HepG2 (cell line): ENCODE data around the gene HS3ST3B1. TPM values are rescaled to one million over a fixed set of nuclear protein-coding genes. Genes with fewer than 3 reads are reported as not detected.

Experiments
- SNRNP70 ChIP-seq: fragments of 200-400 bp; formaldehyde crosslinking; IDR thresholded peaks from 2 replicates; pipeline ENCODE4 v1.6.1; 2017; ENCODE audit warnings: mild to moderate bottlenecking, low read depth, low read length, moderate library complexity
- TOE1 ChIP-seq: sonication (generic); formaldehyde crosslinking; IDR thresholded peaks from 2 replicates; pipeline ENCODE4 v1.4.0; 2020; ENCODE audit warnings: mild to moderate bottlenecking, missing genetic modification reagents
- ZC3H13 ChIP-seq: sonication (generic); formaldehyde crosslinking; IDR thresholded peaks from 2 replicates; pipeline ENCODE4 v1.8.1; 2023; ENCODE audit warnings: mild to moderate bottlenecking, missing genetic modification reagents, moderate library complexity
- ZNF337 ChIP-seq: sonication (generic); formaldehyde crosslinking; IDR thresholded peaks from 2 replicates; pipeline ENCODE4 v1.5.1; 2020; ENCODE audit warnings: missing genetic modification reagents, low read depth, mild to moderate bottlenecking, borderline replicate concordance
- ZNF383 ChIP-seq: sonication (generic); formaldehyde crosslinking; IDR thresholded peaks from 2 replicates; pipeline ENCODE4 v1.4.0; 2020; ENCODE audit warnings: missing genetic modification reagents, mild to moderate bottlenecking, borderline replicate concordance
- ZNF605 ChIP-seq: sonication (generic); formaldehyde crosslinking; IDR thresholded peaks from 2 replicates; pipeline ENCODE4 v1.8.0; 2022; ENCODE audit warnings: mild to moderate bottlenecking, missing genetic modification reagents
- ZNF720 ChIP-seq: sonication (generic); formaldehyde crosslinking; IDR thresholded peaks from 2 replicates; pipeline ENCODE4 v1.4.0; 2020; ENCODE audit warnings: missing genetic modification reagents
- ZNF782 ChIP-seq: sonication (generic); formaldehyde crosslinking; IDR thresholded peaks from 2 replicates; pipeline ENCODE4 v1.4.0; 2020; ENCODE audit warnings: missing genetic modification reagents, mild to moderate bottlenecking, borderline replicate concordance
- polyA plus RNA-seq, 8 experiments: library from polyadenylated mRNA; depleted of rRNA in 3 of 8; stranded (reverse) in 7 of 8; unstranded in 1 of 8; fragments of >200 nt; fragmentation: Illumina TruSeq in 4 of 8; extraction: Trizol in 4 of 8; gene quantifications; 2 replicates each; pipeline versions ENCODE4 v1.2.1 to v1.2.3, GENCODE V29; 2011 to 2016; ENCODE audit warnings: low read depth in 4 of 8, missing spikeins in 1 of 8, mixed read lengths in 1 of 8; ENCODE audit not compliant: insufficient read depth in 1 of 8
- total RNA-seq, 5 experiments: library from RNA; depleted of rRNA; stranded (reverse); fragments of >200 nt; fragmentation: Illumina TruSeq; extraction: Trizol; gene quantifications; 2 replicates each; pipeline ENCODE4 v1.2.3, GENCODE V29; 2016; ENCODE audit warnings: low read depth in 1 of 5
- TF ChIP-seq, protein P1 (sequence below): sonication (generic); formaldehyde crosslinking; IDR thresholded peaks from 2 replicates; pipeline ENCODE4 v1.5.1; 2020; ENCODE audit warnings: mild to moderate bottlenecking, missing genetic modification reagents, borderline replicate concordance
- TF ChIP-seq, protein P2 (sequence below): sonication (generic); formaldehyde crosslinking; IDR thresholded peaks from 2 replicates; pipeline ENCODE4 v1.4.0; 2020; ENCODE audit warnings: missing genetic modification reagents
- TF ChIP-seq, protein P3 (sequence below): sonication (generic); formaldehyde crosslinking; IDR thresholded peaks from 2 replicates; pipeline ENCODE4 v1.9.0; 2021; ENCODE audit warnings: missing genetic modification reagents, borderline replicate concordance
- TF ChIP-seq, protein P4 (sequence below): sonication (generic); formaldehyde crosslinking; IDR thresholded peaks from 2 replicates; pipeline ENCODE4 v1.4.0; 2020; ENCODE audit warnings: mild to moderate bottlenecking, low read depth, missing genetic modification reagents
- TF ChIP-seq, protein P5 (sequence below): sonication (generic); formaldehyde crosslinking; IDR thresholded peaks from 2 replicates; pipeline ENCODE4 v1.5.0; 2020; ENCODE audit warnings: missing genetic modification reagents
- TF ChIP-seq, protein P6 (sequence below): sonication (generic); formaldehyde crosslinking; IDR thresholded peaks from 2 replicates; pipeline ENCODE4 v1.5.1; 2020; ENCODE audit warnings: missing genetic modification reagents, mild to moderate bottlenecking, borderline replicate concordance

HS3ST3B1 gene
- total and polyA plus RNA-seq, 2 of the 13 experiments (the other 11 are each of a cell fraction or from before 2014, with no cell fraction given) = 15.7 to 39.5 TPM

DNA sequence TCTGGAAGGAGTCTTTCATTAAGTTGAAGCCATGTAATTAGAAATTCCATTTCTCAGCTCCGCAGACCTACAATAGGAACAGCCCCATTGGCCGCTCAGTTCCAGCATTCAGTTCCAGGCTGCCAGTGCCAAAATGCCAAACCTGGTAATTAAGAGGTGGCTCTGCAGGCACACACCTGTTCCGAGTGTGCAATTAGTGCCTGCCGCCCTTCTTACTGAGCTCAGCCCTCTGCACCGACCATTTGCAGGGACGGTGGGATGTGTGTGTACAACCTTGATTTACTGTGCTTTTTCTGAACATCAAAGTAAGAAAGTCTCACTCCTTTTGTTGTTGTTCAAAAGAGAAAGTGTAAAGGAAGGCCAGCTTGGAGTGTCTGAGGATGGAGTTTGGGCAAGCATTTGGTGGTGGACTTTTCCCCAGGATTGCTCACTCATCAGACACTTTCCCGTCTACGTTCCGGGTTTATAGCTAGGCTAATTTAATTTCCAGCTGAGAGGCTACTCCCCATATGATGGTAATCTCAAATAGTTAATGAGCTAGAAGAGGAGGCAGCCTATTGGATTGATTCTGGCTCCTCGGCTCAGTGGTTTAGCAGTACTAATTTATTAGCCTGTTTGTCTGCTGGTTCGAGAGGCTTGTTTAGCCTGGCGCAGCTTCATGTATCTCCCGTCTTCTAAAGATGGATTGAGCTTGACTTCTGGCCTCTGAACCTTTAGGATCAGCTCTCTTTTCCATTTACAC lies 20.0 kb downstream of the HS3ST3B1 start (continued):
- TF ChIP-seq, protein P1, sequence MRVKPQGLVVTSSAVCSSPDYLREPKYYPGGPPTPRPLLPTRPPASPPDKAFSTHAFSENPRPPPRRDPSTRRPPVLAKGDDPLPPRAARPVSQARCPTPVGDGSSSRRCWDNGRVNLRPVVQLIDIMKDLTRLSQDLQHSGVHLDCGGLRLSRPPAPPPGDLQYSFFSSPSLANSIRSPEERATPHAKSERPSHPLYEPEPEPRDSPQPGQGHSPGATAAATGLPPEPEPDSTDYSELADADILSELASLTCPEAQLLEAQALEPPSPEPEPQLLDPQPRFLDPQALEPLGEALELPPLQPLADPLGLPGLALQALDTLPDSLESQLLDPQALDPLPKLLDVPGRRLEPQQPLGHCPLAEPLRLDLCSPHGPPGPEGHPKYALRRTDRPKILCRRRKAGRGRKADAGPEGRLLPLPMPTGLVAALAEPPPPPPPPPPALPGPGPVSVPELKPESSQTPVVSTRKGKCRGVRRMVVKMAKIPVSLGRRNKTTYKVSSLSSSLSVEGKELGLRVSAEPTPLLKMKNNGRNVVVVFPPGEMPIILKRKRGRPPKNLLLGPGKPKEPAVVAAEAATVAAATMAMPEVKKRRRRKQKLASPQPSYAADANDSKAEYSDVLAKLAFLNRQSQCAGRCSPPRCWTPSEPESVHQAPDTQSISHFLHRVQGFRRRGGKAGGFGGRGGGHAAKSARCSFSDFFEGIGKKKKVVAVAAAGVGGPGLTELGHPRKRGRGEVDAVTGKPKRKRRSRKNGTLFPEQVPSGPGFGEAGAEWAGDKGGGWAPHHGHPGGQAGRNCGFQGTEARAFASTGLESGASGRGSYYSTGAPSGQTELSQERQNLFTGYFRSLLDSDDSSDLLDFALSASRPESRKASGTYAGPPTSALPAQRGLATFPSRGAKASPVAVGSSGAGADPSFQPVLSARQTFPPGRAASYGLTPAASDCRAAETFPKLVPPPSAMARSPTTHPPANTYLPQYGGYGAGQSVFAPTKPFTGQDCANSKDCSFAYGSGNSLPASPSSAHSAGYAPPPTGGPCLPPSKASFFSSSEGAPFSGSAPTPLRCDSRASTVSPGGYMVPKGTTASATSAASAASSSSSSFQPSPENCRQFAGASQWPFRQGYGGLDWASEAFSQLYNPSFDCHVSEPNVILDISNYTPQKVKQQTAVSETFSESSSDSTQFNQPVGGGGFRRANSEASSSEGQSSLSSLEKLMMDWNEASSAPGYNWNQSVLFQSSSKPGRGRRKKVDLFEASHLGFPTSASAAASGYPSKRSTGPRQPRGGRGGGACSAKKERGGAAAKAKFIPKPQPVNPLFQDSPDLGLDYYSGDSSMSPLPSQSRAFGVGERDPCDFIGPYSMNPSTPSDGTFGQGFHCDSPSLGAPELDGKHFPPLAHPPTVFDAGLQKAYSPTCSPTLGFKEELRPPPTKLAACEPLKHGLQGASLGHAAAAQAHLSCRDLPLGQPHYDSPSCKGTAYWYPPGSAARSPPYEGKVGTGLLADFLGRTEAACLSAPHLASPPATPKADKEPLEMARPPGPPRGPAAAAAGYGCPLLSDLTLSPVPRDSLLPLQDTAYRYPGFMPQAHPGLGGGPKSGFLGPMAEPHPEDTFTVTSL (CRISPR knock-in tag) = peak; percentile 28; the same call in 1 of the 2 replicates
- TF ChIP-seq ZNF720 (CRISPR knock-in tag) = no peak
- TF ChIP-seq, protein P2, sequence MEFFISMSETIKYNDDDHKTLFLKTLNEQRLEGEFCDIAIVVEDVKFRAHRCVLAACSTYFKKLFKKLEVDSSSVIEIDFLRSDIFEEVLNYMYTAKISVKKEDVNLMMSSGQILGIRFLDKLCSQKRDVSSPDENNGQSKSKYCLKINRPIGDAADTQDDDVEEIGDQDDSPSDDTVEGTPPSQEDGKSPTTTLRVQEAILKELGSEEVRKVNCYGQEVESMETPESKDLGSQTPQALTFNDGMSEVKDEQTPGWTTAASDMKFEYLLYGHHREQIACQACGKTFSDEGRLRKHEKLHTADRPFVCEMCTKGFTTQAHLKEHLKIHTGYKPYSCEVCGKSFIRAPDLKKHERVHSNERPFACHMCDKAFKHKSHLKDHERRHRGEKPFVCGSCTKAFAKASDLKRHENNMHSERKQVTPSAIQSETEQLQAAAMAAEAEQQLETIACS = no peak
- TF ChIP-seq, protein P3, sequence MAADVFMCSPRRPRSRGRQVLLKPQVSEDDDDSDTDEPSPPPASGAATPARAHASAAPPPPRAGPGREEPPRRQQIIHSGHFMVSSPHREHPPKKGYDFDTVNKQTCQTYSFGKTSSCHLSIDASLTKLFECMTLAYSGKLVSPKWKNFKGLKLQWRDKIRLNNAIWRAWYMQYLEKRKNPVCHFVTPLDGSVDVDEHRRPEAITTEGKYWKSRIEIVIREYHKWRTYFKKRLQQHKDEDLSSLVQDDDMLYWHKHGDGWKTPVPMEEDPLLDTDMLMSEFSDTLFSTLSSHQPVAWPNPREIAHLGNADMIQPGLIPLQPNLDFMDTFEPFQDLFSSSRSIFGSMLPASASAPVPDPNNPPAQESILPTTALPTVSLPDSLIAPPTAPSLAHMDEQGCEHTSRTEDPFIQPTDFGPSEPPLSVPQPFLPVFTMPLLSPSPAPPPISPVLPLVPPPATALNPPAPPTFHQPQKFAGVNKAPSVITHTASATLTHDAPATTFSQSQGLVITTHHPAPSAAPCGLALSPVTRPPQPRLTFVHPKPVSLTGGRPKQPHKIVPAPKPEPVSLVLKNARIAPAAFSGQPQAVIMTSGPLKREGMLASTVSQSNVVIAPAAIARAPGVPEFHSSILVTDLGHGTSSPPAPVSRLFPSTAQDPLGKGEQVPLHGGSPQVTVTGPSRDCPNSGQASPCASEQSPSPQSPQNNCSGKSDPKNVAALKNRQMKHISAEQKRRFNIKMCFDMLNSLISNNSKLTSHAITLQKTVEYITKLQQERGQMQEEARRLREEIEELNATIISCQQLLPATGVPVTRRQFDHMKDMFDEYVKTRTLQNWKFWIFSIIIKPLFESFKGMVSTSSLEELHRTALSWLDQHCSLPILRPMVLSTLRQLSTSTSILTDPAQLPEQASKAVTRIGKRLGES (CRISPR knock-in tag) = no peak
- TF ChIP-seq ZC3H13 (CRISPR knock-in tag) = no peak
- TF ChIP-seq, protein P4, sequence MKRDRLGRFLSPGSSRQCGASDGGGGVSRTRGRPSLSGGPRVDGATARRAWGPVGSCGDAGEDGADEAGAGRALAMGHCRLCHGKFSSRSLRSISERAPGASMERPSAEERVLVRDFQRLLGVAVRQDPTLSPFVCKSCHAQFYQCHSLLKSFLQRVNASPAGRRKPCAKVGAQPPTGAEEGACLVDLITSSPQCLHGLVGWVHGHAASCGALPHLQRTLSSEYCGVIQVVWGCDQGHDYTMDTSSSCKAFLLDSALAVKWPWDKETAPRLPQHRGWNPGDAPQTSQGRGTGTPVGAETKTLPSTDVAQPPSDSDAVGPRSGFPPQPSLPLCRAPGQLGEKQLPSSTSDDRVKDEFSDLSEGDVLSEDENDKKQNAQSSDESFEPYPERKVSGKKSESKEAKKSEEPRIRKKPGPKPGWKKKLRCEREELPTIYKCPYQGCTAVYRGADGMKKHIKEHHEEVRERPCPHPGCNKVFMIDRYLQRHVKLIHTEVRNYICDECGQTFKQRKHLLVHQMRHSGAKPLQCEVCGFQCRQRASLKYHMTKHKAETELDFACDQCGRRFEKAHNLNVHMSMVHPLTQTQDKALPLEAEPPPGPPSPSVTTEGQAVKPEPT (CRISPR knock-in tag) = no peak
- TF ChIP-seq, protein P5, sequence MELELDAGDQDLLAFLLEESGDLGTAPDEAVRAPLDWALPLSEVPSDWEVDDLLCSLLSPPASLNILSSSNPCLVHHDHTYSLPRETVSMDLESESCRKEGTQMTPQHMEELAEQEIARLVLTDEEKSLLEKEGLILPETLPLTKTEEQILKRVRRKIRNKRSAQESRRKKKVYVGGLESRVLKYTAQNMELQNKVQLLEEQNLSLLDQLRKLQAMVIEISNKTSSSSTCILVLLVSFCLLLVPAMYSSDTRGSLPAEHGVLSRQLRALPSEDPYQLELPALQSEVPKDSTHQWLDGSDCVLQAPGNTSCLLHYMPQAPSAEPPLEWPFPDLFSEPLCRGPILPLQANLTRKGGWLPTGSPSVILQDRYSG = no peak
- TF ChIP-seq ZNF337 (CRISPR knock-in tag) = 0 out of 2 replicates have a peak, but pooled peaks have one; percentile 74
- no peak for TF ChIP-seq TOE1 (CRISPR knock-in tag)
- no peak for TF ChIP-seq ZNF782 (CRISPR knock-in tag)
- no peak for TF ChIP-seq ZNF383 (CRISPR knock-in tag)
- TF ChIP-seq, protein P6, sequence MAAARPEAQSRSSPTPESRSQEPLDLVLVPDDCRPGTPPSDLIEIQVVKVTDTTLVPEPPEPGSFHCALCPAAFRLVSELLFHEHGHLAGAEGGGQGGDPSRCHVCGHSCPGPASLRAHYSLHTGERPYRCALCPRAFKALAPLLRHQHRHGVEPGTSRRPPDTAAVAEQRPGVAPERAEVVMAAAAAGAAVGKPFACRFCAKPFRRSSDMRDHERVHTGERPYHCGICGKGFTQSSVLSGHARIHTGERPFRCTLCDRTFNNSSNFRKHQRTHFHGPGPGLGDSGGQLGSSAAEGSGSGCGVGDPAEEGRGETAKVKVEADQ (CRISPR knock-in tag) = 0 out of 2 replicates have a peak, but pooled peaks have one; percentile 49
- 0 out of 2 replicates have a peak, but pooled peaks have one; percentile 25 for TF ChIP-seq ZNF605 (CRISPR knock-in tag)
- TF ChIP-seq SNRNP70 = no peak
- TF ChIP-seq, all 625 proteins: peak for 7
